GM12875 (cell line): Measurements from ENCODE around the gene PAAF1.

ENCODE experiments used
- H3K4me3 ChIP-seq: one replicate; pipeline ENCODE4 v1.5.1; 2011; ENCODE audit warnings: low read depth, low read length, control low read depth
- TF ChIP-seq, protein P1 (sequence below): IDR thresholded peaks from 2 replicates; pipeline ENCODE4 v1.5.1; 2011; ENCODE audit warnings: low read depth, mild to moderate bottlenecking, control low read depth, inconsistent platforms, low read length, moderate library complexity, borderline replicate concordance; ENCODE audit not compliant: insufficient read depth

PAAF1 gene

DNA sequence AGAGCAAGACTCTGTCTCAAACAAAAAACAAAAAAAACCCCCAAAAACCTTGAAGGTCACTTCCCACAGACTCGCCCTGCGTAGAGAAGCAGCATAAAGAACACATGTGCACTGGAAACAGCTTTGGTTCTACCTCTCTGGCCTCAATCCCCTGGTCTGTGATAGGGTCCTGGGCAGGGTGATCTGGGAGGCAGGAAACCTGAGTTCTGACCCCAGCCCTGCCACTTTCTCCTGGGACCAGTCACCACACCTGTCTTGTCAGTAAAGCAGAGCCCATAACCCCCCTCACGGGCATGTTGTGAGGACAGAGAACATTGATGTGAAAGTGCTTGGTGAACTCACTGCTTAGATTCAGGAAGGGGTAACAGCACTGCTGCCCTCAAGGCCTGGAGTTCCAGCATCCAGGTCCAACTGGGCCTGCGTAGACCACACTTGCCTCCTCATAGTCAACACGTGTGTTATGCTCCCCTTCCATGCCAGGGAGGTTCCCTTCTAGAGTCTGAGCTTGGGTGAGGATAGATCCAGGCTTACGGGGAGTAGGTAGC, 94.4 kb downstream of the PAAF1 start:
- TF ChIP-seq, protein P1, sequence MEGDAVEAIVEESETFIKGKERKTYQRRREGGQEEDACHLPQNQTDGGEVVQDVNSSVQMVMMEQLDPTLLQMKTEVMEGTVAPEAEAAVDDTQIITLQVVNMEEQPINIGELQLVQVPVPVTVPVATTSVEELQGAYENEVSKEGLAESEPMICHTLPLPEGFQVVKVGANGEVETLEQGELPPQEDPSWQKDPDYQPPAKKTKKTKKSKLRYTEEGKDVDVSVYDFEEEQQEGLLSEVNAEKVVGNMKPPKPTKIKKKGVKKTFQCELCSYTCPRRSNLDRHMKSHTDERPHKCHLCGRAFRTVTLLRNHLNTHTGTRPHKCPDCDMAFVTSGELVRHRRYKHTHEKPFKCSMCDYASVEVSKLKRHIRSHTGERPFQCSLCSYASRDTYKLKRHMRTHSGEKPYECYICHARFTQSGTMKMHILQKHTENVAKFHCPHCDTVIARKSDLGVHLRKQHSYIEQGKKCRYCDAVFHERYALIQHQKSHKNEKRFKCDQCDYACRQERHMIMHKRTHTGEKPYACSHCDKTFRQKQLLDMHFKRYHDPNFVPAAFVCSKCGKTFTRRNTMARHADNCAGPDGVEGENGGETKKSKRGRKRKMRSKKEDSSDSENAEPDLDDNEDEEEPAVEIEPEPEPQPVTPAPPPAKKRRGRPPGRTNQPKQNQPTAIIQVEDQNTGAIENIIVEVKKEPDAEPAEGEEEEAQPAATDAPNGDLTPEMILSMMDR, result no peak

DNA sequence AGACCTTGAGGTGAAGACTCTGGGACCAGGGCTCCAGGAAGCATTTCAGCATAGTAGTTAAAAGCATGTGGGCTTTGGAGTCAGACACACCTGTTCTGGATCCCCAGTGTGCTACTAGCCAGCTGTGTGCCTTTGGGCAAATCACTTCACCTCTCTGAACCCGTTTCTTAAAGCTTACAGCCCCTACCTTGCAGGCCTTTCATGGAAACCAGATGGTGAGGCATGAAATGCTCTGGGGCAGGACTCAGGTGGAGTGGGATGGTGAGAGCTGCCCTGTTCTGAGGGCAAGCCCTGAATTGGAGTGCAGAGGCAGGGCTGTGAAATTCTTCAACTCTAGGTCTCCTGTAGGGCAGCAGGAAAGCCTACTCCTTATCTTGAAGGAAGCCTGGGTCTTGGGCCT, 95.4 kb downstream of the PAAF1 start:
- H3K4me3 ChIP-seq, result no peak overlapping the region
- TF ChIP-seq, protein P1, result no peak

More for the DNA sequence above, 94.4 kb downstream of the PAAF1 start:
- no peak overlapping the region for H3K4me3 ChIP-seq

DNA sequence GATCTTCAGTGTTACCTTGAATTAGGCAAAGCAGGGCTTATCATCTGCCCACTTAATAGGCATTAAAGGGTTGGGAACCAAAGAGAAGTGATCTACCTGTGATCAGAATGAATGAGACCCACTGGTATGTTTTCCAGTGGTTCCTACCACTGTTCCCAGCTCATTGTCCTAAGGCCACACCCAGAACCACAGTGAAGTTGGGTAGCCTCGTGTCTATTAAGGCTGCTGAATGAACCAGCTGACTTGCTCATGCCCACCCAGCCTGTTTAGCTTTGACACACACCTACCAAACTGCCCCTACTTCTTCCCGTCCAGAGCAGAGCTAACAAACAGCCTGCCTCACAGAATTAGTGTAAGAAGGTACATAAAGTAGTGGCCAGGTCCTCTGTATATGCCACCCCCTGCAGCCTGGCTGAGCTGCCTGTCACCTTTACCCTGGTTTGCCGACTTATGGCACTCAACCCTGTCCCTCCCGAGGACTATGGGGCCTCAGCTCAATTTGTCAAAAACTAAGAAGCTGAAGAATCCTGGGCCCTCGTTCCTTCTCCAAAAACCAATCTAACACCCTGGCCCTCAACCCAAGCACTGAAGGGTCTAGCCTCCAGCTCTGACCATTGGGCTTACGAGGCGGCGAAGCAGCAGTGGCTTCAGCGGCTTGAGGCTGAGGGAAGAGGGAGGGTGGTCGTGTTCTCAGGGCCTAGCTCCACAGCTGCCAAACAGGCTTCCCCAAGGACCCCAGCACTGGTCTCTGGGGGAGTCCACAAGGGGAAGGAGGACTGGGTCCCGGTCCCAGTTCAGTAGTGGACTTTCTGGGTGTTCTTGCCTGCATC, 96.0 kb downstream of the PAAF1 start:
- TF ChIP-seq, protein P1, result no peak
- no peak overlapping the region for H3K4me3 ChIP-seq

DNA sequence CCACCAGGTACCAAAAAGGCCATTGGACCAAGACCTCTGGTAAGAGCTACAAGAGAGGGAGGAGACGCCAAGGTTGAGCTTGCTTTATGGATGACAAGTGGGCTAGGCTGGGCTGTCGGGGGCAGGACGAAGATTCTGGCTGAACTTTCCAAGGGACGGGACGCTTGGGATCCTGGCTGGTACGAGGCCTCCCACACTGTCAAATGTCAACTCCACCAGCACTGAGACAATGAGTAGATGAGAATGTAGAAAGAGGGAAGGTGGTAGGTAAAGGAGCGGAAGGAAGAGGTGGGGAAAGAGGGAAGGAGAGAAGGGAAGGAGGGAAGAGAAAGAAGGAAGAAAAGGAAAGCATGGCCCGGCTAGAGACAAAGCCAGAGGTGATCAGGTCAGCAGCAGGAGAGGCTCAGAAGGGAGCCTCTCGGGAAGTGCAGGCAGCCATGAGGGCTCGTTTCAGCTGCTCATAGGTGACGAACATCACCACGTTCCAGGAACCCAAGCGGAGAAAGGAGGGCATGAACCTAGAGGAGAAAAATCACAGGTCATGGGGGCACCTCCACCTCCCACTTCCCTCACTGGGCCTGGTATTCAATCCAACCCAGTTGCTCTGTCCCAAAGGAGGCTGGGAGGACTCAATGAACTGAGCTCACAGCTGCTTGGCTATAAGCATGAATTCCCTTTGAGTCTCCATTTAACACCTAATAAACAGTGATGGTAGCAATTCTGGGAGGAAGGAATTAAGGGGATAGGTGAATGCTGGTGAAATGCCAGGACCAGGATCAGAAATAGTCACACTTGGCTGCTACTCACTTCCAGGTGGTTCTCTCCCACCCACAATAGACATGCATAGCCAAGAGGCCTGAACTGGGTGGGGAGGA, 98.0 kb downstream of the PAAF1 start:
- H3K4me3 ChIP-seq, result no peak overlapping the region
- TF ChIP-seq, protein P1, result no peak

DNA sequence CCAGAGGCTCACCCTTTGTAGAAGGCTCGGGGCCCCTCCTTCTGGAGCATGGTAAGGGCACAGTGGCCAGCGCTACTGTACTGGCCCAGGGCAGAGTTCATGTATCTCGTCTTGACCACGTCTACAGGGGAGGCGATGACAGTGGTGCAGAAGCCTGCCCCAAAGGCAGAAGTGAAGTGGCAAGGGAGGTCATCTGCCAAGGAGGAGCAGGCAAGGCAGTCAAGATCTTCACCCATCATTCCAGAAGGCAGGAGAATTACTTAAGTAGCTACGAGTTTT, 98.6 kb downstream of the PAAF1 start:
- TF ChIP-seq, protein P1, result no peak

DNA sequence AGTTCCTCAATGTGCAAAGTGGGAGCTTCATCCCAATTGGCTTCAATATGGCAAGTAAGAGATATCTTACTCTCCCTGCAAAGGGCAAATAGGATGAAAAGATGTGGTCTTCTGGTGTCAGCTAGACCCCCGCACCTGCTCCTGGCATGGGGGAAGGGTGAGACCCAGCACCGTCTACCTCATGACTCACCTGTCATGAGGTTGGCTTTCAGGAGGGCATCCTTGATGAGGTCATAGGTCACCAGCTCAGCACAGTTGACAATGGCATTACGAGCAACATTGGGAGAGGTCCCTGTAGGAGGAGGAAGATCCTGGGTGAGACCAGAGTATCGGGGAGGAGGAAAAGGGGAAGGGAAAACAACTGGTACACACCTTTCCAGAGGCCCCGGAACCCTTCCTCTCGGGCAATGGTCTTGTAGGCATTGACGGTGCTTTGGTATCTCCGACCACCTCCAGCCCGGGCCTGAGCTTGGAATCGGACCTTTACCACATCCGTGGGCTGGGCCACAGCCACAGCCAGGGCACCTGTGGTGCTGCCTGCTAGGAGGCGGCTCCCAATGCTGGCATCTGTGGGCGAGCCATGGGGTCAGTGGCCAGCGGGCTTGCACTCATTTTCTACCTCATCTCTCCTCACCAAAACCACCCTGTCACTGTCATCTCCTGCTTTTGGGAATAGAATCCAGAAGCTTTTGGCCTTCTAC, 99.8 kb downstream of the PAAF1 start:
- TF ChIP-seq, protein P1, result no peak
- no peak overlapping the region for H3K4me3 ChIP-seq

More for the DNA sequence above, 98.6 kb downstream of the PAAF1 start:
- no peak overlapping the region for H3K4me3 ChIP-seq
